ENCODE results near the gene ZNF488. TPM values are rescaled to one million over a fixed set of nuclear protein-coding genes. Genes with fewer than 3 reads are reported as not detected.
"Not testable (repeated sequence)": the region's sequence is repeated elsewhere in the genome, so short reads cannot be mapped to it uniquely, and the experiment has no call there.

Gene ZNF488
- total RNA-seq, 2 donors from 2014 or later = 0.53 to 1.2 TPM

- H3K4me3 Mint-ChIP-seq = no peak overlapping the region
- Histone ChIP-seq H3K9ac (ENCODE audit: extremely low read depth, low read length, poor library complexity, severe bottlenecking) (no peak overlapping the region), H3K4me3 (ENCODE audit: low read length) (no peak overlapping the region), H3K4me1 (ENCODE audit: control insufficient read depth, insufficient read depth, low read length) (no peaks in the 10 kb centered on the region), H3K9me3 (ENCODE audit: control insufficient read depth, low read length) (no peaks in the 10 kb centered on the region), H3K36me3 (ENCODE audit: control insufficient read depth, insufficient read depth, low read length) (no peaks in the 10 kb centered on the region), H3K27me3 (ENCODE audit: control insufficient read depth, insufficient read depth, low read length, poor library complexity, severe bottlenecking) (no peaks in the 10 kb centered on the region), H3K27ac (ENCODE audit: low read depth, low read length) (no peak overlapping the region)
- H3K4me1 Mint-ChIP-seq = peaks cover 6% of the 10 kb centered on the region
- H3K36me3 Mint-ChIP-seq (ENCODE audit: low read depth) = no peaks in the 10 kb centered on the region
- no peak for DNase-seq
- 89 to 90% methylated on average over 2 of the region's 2 CpGs for WGBS, 2 experiments (ENCODE audit: insufficient coverage in 1 of 2, insufficient read length in 1 of 2)
- no peaks in the 10 kb centered on the region for H3K9me3 Mint-ChIP-seq
- peaks cover 4% of the 10 kb centered on the region for H3K27me3 Mint-ChIP-seq (ENCODE audit: insufficient read depth)
- TF ChIP-seq CTCF (conservative IDR thresholded peaks at IDR 0.05) = no peak
- no peak overlapping the region for H3K27ac Mint-ChIP-seq
Observed at GRCh38 chr10:47419421-47419820, 35.3 kb upstream of the ZNF488 start.

GRCh38 chr10:47418966-47419365 lies 34.9 kb upstream of the ZNF488 start:
- H3K27ac ChIP-seq (ENCODE audit: low read depth, low read length) = no peak overlapping the region
- no peaks in the 10 kb centered on the region for H3K9me3 ChIP-seq (ENCODE audit: control insufficient read depth, low read length)
- Mint-ChIP-seq H3K4me3 (no peak overlapping the region), H3K36me3 (ENCODE audit: low read depth) (no peaks in the 10 kb centered on the region), H3K27me3 (ENCODE audit: insufficient read depth) (peaks cover 4% of the 10 kb centered on the region), H3K4me1 (peaks cover 6% of the 10 kb centered on the region), H3K27ac (peak overlapping the region; percentile 13), H3K9me3 (no peaks in the 10 kb centered on the region)
- H3K9ac ChIP-seq (ENCODE audit: extremely low read depth, low read length, poor library complexity, severe bottlenecking) = no peak overlapping the region
- 82 to 92% methylated on average over 3 to 4 of the region's 4 CpGs for WGBS, 2 experiments (ENCODE audit: insufficient coverage in 1 of 2, insufficient read length in 1 of 2)
- TF ChIP-seq CTCF (conservative IDR thresholded peaks at IDR 0.05) = no peak
- no peaks in the 10 kb centered on the region for H3K36me3 ChIP-seq (ENCODE audit: control insufficient read depth, insufficient read depth, low read length)
- no peaks in the 10 kb centered on the region for H3K27me3 ChIP-seq (ENCODE audit: control insufficient read depth, insufficient read depth, low read length, poor library complexity, severe bottlenecking)
- no peaks in the 10 kb centered on the region for H3K4me1 ChIP-seq (ENCODE audit: control insufficient read depth, insufficient read depth, low read length)
- H3K4me3 ChIP-seq (ENCODE audit: low read length) = no peak overlapping the region
- no peak for DNase-seq

- no peak for TF ChIP-seq CTCF (conservative IDR thresholded peaks at IDR 0.05)
- Histone ChIP-seq H3K27ac (ENCODE audit: low read depth, low read length) (no peak overlapping the region), H3K27me3 (ENCODE audit: control insufficient read depth, insufficient read depth, low read length, poor library complexity, severe bottlenecking) (no peaks in the 10 kb centered on the region), H3K9ac (ENCODE audit: extremely low read depth, low read length, poor library complexity, severe bottlenecking) (no peak overlapping the region), H3K9me3 (ENCODE audit: control insufficient read depth, low read length) (no peaks in the 10 kb centered on the region), H3K4me1 (ENCODE audit: control insufficient read depth, insufficient read depth, low read length) (no peaks in the 10 kb centered on the region), H3K36me3 (ENCODE audit: control insufficient read depth, insufficient read depth, low read length) (no peaks in the 10 kb centered on the region), H3K4me3 (ENCODE audit: low read length) (no peak overlapping the region)
- Mint-ChIP-seq H3K4me1 (peaks cover 6% of the 10 kb centered on the region), H3K36me3 (ENCODE audit: low read depth) (no peaks in the 10 kb centered on the region), H3K4me3 (no peak overlapping the region), H3K9me3 (no peaks in the 10 kb centered on the region), H3K27me3 (ENCODE audit: insufficient read depth) (peaks cover 4% of the 10 kb centered on the region), H3K27ac (no peak overlapping the region)
- WGBS, 2 experiments (ENCODE audit: insufficient coverage in 1 of 2, insufficient read length in 1 of 2) = 88 to 90% methylated on average over 3 to 6 of the region's 6 CpGs
- DNase-seq = no peak
Observed at GRCh38 chr10:47418321-47418720, 34.2 kb upstream of the ZNF488 start.

GRCh38 chr10:47416305-47417218 lies 32.5 kb upstream of the ZNF488 start:
- not testable (repeated sequence) for H3K4me3 Mint-ChIP-seq; H3K4me3 ChIP-seq (ENCODE audit: low read length); H3K27ac Mint-ChIP-seq; DNase-seq; H3K9me3 ChIP-seq (ENCODE audit: control insufficient read depth, low read length); H3K36me3 ChIP-seq (ENCODE audit: control insufficient read depth, insufficient read depth, low read length); H3K27ac ChIP-seq (ENCODE audit: low read depth, low read length); H3K36me3 Mint-ChIP-seq (ENCODE audit: low read depth); H3K4me1 ChIP-seq (ENCODE audit: control insufficient read depth, insufficient read depth, low read length); H3K27me3 Mint-ChIP-seq (ENCODE audit: insufficient read depth); H3K9ac ChIP-seq (ENCODE audit: extremely low read depth, low read length, poor library complexity, severe bottlenecking); H3K4me1 Mint-ChIP-seq; H3K27me3 ChIP-seq (ENCODE audit: control insufficient read depth, insufficient read depth, low read length, poor library complexity, severe bottlenecking); H3K9me3 Mint-ChIP-seq
- 84 to 100% methylated on average over 2 to 6 of the region's 6 CpGs for WGBS, 2 experiments (ENCODE audit: insufficient coverage in 1 of 2, insufficient read length in 1 of 2)

Data from endodermal cell (in vitro differentiated cells).